HT-29 (cell line): ENCODE measurements around the gene PAX5. TPM values are rescaled to one million over a fixed set of nuclear protein-coding genes. Genes with fewer than 3 reads are reported as not detected.
A peak's percentile ranks its signal among the peaks of the same experiment; 100 is the strongest.
"Not testable (repeated sequence)": the region's sequence is repeated elsewhere in the genome, so short reads cannot be mapped to it uniquely, and the experiment has no call there.

Experiments
- DNase-seq: peaks from one replicate; pipeline ENCODE4 v3.0.0-alpha.2; 2015; ENCODE audit warnings: low spot score
- total RNA-seq: library from RNA; depleted of rRNA; stranded (reverse); fragments of >200 nt; shearing (Covaris generic); gene quantifications from 2 replicates; pipeline ENCODE4 v1.2.3, GENCODE V29; 2014; rRNA removed

The PAX5 gene
- total RNA-seq = not detected in 2 replicates

DNA sequence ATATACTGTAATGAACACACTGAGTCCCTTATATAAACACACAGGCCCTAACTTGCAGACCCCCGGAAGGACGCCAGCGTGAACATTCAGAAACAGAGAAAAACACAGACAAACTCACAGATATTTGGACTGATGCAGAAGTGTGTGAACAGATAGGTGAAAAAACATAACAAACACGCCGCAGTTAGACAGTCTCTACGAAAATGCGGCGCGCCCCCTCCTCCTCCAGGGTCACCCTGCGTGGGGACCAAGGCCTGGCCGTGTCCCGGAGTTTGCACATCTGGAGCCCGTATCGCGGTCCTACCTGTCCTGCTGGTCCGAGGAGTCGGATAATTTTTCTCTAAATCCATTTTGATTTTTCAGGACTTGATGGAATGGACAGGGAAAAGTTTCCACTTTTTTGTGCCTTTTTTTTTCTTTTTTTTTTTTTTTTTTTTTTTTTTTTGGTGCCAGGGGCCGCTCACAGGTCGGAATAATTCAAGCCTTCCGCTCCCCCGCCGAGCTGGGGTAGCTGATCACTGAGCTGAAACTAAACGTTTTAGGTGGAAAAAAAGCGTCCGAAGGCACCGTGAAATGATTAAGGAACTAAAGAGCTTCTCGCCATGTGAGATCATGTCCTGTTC, at the start of gene PAX5:
PAX5 (minus strand) TSS at position 587 of the 623 bp plus-strand sequence; CDS start at position 350, 237 bp downstream.
- no peak for DNase-seq

- no peak for DNase-seq
Observed at GRCh38 chr9:37083654-37084053, 49.6 kb upstream of the PAX5 start.

DNA sequence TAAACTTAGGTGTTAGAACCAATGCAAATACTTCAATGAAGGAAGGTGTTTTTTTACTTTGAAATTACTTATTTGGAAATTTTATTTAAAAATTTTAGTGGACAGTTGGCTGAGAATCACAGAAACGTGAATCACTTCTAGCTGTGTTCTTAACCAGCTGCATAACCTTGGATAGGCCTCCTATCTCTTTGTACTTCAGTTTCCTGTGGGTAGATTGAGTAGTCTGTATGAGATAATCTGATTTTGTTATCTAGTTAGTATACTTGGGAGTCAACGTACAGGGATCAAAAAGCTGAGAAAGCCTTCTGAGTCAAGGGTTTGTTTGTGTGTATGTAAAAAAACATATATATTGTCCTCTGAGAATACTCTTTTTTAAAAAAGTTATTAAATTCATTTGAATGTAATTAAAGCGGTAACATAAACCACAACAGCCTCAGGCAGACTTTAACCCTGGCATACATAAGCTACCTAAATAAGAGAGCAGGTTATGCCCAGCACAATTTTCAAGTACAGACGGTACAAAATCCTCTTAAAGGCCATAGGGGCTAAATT, 48.2 kb upstream of the PAX5 start:
- no peak for DNase-seq

DNA sequence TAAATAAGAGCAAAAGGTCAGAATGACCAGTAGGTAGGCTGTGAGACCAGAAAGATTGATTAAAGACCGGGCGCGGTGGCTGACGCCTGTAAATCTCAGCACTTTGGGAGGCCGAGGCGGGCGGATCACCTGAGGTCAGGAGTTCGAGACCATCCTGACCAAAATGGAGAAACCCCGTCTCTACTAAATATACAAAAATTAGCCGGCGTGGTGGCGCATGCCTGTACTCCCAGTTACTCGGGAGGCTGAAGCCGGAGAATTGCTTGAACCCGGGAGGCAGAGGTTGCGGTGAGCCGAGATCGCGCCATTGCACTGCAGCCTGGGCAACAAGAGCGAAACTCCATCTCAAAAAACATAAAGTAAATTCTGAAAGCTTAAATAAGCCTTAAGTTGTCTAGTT, 47.4 kb upstream of the PAX5 start:
- DNase-seq = not testable (repeated sequence)

DNA sequence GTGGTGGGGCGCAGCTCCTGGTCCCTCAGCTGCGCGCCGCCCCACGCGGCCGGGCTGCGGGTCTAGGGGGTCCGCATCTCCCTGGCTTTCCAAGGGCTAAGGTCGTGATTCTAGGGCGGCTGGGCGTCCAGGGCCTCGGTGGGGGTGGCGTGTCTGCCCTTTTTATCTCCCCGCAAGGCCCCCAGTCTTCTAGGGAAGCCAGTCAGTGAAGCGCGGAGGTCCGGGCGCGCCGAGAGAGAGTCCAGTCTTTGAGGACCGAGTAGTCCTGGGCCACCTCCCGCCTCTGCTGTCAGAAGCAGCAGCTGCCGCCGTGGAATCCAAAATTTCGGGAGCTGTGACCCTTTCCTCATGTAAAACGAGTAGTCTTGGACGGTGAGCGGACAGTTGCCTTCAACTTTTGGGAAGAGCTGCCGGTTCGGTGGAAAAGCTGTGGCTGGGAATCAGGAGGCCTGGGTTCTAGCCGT, 46.1 kb upstream of the PAX5 start:
- DNase-seq = peak; percentile 14

DNA sequence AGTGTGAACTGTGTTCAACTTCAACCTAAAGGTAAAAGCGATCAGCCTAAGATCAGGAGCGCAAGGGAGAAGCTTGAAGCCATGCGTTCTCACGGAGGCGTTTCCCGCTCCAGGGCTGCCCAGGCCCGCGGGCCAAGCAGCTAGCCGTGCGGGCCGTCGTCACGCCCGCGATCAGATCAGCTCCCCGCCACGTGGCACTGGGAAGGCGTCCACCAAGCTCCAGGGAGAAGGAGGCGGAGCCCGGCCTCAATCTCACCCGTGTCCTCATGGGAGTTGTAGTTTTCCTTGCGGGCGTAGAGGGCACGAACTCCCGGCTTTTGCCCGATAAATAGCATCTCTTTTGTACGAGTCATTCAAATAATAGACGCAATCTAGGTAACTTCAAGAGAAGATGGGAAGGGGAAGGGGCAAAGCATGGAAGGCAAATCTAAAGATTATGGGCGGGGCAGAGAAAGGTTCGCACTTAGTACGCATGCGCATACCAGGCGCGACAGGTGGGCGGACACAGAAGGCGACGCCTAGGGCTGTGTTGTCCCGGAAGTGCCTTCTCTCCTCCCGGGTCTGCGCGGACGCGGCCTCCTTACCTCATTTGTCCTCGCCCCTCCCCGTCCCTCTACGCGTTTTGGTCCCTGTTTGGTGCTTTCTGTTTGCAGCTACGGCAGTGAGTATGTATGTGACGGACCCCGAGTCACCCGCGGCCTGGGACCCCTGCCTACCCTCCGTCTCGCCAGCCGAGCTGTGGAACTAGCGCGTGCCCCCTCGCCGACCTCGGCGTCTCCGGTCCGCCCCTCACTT, 45.5 kb upstream of the PAX5 start:
- DNase-seq = peak; percentile 93

DNA sequence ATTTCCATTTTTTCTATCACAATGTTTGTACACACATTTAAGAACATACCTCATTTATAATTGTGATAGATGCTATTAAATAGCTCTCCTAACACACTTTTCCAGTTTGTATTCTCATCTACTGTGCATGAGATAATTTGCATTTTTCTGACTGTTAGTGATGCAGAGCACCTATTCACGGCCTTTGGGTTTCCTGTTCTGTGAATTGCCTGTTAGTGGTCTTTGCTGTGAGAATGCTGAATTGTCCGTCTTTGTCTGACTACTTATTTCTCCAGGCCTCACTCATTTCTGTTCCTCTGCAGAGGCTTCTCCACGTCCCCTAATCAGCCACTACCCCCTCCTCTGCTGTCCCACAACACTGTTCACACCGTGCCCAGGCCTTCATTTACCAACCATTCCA, 40.7 kb upstream of the PAX5 start:
- not testable (repeated sequence) for DNase-seq

GRCh38 chr9:37066139-37066725, 32.2 kb upstream of the PAX5 start:
- no peak for DNase-seq

- no peak for DNase-seq
Observed at GRCh38 chr9:37062336-37062735, 28.3 kb upstream of the PAX5 start.

DNA sequence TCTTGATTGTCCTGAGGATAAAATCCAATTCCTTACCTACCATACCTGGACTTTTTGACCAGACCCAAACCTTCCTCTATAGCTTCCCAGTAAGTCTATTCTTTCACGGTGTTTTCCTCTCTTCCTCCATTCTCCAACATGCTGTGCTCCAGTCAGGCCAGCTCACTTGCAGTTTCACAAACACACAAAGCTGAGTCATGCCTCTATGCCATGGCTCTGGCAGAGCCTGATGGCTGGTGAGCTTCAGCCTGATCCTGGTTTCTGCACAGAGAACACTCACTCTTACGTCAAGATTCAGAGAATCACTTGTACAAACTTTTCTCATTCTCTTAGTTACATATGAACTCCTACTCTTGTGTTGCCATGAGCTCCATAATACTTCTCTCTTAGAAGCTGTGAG, 27.7 kb upstream of the PAX5 start:
- no peak for DNase-seq

DNA sequence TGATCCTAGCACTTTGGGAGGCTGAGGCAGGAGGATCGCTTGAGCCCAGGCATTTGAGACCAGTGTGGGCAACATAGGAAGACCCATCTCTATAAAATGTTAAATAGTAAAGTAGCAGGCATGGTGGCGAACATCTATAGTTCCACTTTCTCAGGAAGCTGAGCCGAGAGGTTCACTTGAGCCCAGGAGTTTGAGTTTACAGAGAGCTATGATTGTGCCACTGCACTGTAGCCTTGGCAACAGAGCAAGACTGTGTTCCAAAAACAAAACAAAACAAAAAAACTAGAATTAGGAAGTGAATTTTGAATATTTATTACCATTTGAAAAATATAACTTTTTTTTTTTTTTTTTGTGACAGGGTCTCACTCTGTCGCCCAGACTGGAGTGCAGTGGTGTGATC, 26.8 kb upstream of the PAX5 start:
- no peak for DNase-seq

DNA sequence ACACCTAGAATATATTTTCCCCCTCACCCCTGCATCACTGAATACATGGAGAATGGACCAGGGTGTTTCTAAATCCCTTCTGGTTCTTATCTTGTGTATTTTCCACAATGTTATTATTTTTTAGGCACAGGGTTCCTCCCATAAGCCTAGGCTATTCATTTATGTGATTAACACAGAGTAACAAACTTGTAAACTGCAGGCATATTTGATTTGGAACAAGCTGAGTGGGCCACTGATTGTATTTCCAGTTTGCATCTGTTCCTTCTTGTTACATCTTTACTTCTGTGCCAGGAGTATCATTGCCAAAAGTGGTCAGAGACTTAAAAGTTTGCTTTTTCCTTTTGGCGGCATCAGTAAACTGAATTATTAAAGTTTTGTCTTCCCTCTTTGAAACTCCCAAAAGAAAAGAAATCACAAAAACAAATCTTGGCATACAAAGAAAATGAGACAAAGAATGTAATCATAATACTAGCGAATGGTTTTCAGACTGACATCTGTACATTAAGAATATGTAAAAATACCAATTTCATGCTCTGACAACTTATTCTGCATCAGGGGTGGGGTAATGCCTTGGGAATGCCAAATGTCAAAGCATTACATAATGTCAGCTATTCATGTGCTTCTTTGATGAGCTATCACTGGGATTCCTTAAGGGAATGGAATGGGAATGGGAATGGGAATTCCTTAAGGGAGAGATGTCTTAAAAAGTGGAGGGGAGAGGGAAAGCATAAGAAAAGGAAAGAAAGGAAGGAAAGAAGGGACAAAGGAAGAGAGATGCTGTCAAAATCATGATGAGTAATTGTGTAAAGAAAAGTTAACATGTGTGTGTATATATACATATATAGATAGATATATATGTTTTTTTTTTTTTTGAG, 22.2 kb upstream of the PAX5 start:
- no peak for DNase-seq

DNA sequence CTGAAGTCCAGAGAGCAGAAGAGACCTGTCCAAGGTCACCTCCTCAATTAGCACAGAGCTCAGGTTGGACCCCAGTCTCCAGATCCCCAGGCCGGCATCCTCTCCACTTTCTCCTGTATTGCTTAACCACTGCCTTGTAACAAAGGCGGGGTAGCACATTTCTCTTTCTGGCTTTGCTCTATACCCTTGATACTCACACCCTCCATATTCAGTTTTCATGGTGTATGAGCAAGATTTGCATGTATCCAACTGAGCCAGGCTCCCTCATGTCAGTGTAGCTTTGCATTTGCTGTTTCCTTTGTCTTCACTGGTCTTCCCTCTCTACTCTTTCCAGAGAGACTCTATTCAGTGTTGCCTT, 20.3 kb upstream of the PAX5 start:
- DNase-seq = not testable (repeated sequence)

DNA sequence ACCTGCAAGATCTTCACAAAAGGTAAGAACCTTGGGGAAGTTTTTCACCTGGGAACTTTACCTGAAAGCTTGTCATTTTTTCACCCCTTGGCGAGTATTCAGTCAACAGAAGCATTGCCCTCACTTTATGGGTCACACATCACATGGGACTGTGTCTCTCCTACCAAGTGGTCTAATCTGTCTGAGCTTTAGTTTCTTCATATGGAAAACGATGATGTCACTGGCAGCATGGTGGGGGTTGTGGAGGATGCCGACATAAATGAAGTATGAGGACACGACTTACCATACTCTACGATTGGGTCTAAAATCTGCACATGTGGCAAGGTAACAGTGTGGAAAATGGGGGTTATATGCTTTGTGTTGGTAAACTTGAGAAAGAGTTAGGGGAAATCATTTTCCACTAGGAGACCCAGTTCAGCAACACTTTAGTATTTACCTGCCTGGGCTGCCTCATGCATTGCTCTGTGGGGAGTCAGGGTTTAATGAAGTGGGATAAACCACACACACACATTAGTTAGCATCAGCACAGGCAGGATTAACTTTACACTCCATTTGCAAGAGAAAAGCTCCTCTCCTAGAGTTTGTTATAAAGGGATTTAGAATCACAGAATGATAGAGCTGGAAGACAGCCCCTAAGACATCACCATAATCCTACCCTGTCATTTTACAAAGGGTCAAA, 19.8 kb upstream of the PAX5 start:
- no peak for DNase-seq

DNA sequence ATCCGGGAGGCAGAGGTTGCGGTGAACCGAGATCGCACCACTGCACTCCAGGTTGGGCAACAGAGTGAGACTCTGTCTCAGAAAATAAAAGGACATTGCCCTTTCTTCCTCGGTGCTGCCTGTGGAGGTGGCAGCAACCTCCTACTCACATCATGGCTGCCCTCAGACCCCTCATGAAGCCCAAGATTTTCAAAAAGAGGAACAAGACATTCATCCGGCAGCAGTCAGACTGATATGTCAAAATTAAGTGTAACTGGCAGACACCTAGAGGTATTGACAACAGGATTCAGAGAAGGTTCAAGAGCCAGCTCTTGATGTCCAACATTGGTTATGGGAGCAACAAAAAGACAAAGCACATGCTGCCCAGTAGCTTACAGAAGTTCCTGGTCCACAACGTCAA, 12.6 kb upstream of the PAX5 start:
- no peak for DNase-seq

GRCh38 chr9:37042421-37042820, 8.4 kb upstream of the PAX5 start:
- DNase-seq = no peak

DNA sequence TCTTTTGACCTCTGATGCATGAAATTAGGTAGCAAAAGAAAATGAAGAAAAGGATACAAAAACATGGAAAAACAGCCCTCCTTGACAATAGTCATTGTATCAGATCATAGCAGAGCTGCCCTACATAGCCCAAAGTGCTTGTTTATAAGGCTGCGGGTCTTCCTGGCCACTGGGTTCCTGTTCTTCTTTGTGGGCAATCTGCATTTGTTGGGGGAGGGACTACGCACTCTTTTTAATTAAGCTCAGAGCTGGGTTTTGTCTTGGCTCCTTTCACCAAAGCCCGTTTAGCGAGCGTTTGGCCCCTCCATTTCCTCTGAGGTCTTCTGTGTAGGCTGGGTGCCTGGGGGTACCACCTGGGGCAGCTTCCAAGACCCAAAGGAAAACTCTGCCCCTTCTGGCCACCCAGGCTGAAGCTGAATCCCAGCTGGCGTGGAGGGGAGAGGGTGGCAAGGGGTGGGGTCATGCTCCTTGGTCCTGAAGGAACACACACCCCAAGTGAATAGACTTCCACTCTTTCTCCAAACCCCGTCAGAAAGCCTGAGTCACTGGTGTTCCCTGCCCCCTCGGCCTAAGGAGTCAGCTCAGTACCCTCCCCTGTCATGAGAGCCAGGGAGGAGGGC, 6.5 kb upstream of the PAX5 start:
- DNase-seq = no peak

- no peak for DNase-seq
Observed at GRCh38 chr9:37038943-37039464, 4.9 kb upstream of the PAX5 start.

- DNase-seq = no peak
Observed at GRCh38 chr9:37038302-37038942, 4.4 kb upstream of the PAX5 start.
